Measurements from ENCODE around the gene SH3BGRL3.

SH3BGRL3 gene

GRCh38 chr1:26283871-26284596 lies 4.1 kb downstream of the SH3BGRL3 start:
- H4K20me1 ChIP-seq (ENCODE audit: insufficient read depth, low read length, poor library complexity, severe bottlenecking): peaks cover 9% of the 10 kb centered on the region
- peak overlapping the region; percentile 44 for H3K9ac ChIP-seq (ENCODE audit: low read depth, low read length, poor library complexity, severe bottlenecking)
- no peaks in the 10 kb centered on the region for H3K9me2 ChIP-seq (replicated peaks; ENCODE audit: low read depth, low read length)
- H3K36me3 ChIP-seq (ENCODE audit: insufficient read depth, low read length): no peaks in the 10 kb centered on the region
- peak overlapping the region; percentile 88 for H3K4me2 ChIP-seq (ENCODE audit: low read depth, low read length, poor library complexity, severe bottlenecking)
- H2AFZ ChIP-seq (ENCODE audit: low read length): no peak overlapping the region
- H3K27me3 ChIP-seq (ENCODE audit: insufficient read depth, low read length, poor library complexity, severe bottlenecking): no peaks in the 10 kb centered on the region
- H3K79me2 ChIP-seq (ENCODE audit: insufficient read depth, low read length): peaks cover 46% of the 10 kb centered on the region
- TF ChIP-seq EZH2phosphoT487 (IDR thresholded peaks at IDR 0.05; ENCODE audit: borderline replicate concordance) (no peak), CTCF (conservative IDR thresholded peaks at IDR 0.05; ENCODE audit: low read length) (no peak)
- H3K9me3 ChIP-seq (ENCODE audit: insufficient read depth, low read depth, low read length): no peaks in the 10 kb centered on the region
- H3F3A ChIP-seq (ENCODE audit: low read depth): peaks cover 20% of the 10 kb centered on the region
- peaks cover 79% of the 10 kb centered on the region for H3K4me1 ChIP-seq (ENCODE audit: insufficient read depth, low read length, poor library complexity, severe bottlenecking)
- peak overlapping the region; percentile 45 for H3K4me3 ChIP-seq (ENCODE audit: low read length, poor library complexity, severe bottlenecking)

GRCh38 chr1:26284597-26285347 lies 4.9 kb downstream of the SH3BGRL3 start:
- H2AFZ ChIP-seq (ENCODE audit: low read length): no peak overlapping the region
- H3K4me2 ChIP-seq (ENCODE audit: low read depth, low read length, poor library complexity, severe bottlenecking): peak overlapping the region; percentile 88
- peaks cover 9% of the 10 kb centered on the region for H4K20me1 ChIP-seq (ENCODE audit: insufficient read depth, low read length, poor library complexity, severe bottlenecking)
- peaks cover 82% of the 10 kb centered on the region for H3K4me1 ChIP-seq (ENCODE audit: insufficient read depth, low read length, poor library complexity, severe bottlenecking)
- no peaks in the 10 kb centered on the region for H3K9me2 ChIP-seq (replicated peaks; ENCODE audit: low read depth, low read length)
- peaks cover 39% of the 10 kb centered on the region for H3K79me2 ChIP-seq (ENCODE audit: insufficient read depth, low read length)
- no peaks in the 10 kb centered on the region for H3K27me3 ChIP-seq (ENCODE audit: insufficient read depth, low read length, poor library complexity, severe bottlenecking)
- H3K9me3 ChIP-seq (ENCODE audit: insufficient read depth, low read depth, low read length): no peaks in the 10 kb centered on the region
- H3F3A ChIP-seq (ENCODE audit: low read depth): peaks cover 26% of the 10 kb centered on the region
- peak overlapping the region; percentile 45 for H3K4me3 ChIP-seq (ENCODE audit: low read length, poor library complexity, severe bottlenecking)
- no peak for TF ChIP-seq EZH2phosphoT487 (IDR thresholded peaks at IDR 0.05; ENCODE audit: borderline replicate concordance)
- TF ChIP-seq CTCF (conservative IDR thresholded peaks at IDR 0.05; ENCODE audit: low read length): peak; percentile 97
- H3K9ac ChIP-seq (ENCODE audit: low read depth, low read length, poor library complexity, severe bottlenecking): peak overlapping the region; percentile 88
- no peaks in the 10 kb centered on the region for H3K36me3 ChIP-seq (ENCODE audit: insufficient read depth, low read length)

GRCh38 chr1:26285366-26286063 lies 5.6 kb downstream of the SH3BGRL3 start:
- Histone ChIP-seq H3K4me1 (ENCODE audit: insufficient read depth, low read length, poor library complexity, severe bottlenecking) (peaks cover 89% of the 10 kb centered on the region), H3K79me2 (ENCODE audit: insufficient read depth, low read length) (peaks cover 31% of the 10 kb centered on the region), H3K27me3 (ENCODE audit: insufficient read depth, low read length, poor library complexity, severe bottlenecking) (no peaks in the 10 kb centered on the region), H4K20me1 (ENCODE audit: insufficient read depth, low read length, poor library complexity, severe bottlenecking) (peaks cover 8% of the 10 kb centered on the region), H3K9me2 (replicated peaks; ENCODE audit: low read depth, low read length) (no peaks in the 10 kb centered on the region), H3K9me3 (ENCODE audit: insufficient read depth, low read depth, low read length) (no peaks in the 10 kb centered on the region), H3K36me3 (ENCODE audit: insufficient read depth, low read length) (no peaks in the 10 kb centered on the region), H3K4me3 (ENCODE audit: low read length, poor library complexity, severe bottlenecking) (no peak overlapping the region), H3F3A (ENCODE audit: low read depth) (peaks cover 31% of the 10 kb centered on the region), H3K4me2 (ENCODE audit: low read depth, low read length, poor library complexity, severe bottlenecking) (peak overlapping the region; percentile 88), H2AFZ (ENCODE audit: low read length) (no peak overlapping the region), H3K9ac (ENCODE audit: low read depth, low read length, poor library complexity, severe bottlenecking) (peak overlapping the region; percentile 88)
- TF ChIP-seq EZH2phosphoT487 (IDR thresholded peaks at IDR 0.05; ENCODE audit: borderline replicate concordance): no peak
- peak; percentile 81 for TF ChIP-seq CTCF (conservative IDR thresholded peaks at IDR 0.05; ENCODE audit: low read length)
